MCF 10A (cell line): ENCODE results near the gene PPP2R2C. TPM values are rescaled to one million over a fixed set of nuclear protein-coding genes. Genes with fewer than 3 reads are reported as not detected.

Experiments
- BruUV-seq: library from RNA; stranded (reverse); fragments of 400-500 nt; replicated peaks from 2 replicates; lab custom pipeline; 2021; lab: Mats Ljungman, UMichigan
- CTCF ChIA-PET: fragments of 300-600 bp; sonication (Branson Sonifier 250); formaldehyde crosslinking; extraction: SDS; loops from one replicate; lab custom pipeline; 2021; ENCODE audit warnings: antibody characterized with exemption, inconsistent platforms; lab: Yijun Ruan, JAX
- POLR2A ChIA-PET: fragments of 300-600, 350-650 bp; sonication (Branson Sonifier 250); formaldehyde crosslinking; extraction: SDS; loops from one replicate; lab custom pipeline; 2020; ENCODE audit warnings: antibody characterized with exemption, inconsistent platforms; lab: Yijun Ruan, JAX
- DNase-seq: peaks from one replicate; pipeline ENCODE4 v3.0.0-alpha.2; 2018; ENCODE audit not compliant: unreplicated experiment
- H3K27ac Mint-ChIP-seq: one replicate; pipeline ENCODE4 v1.8.0; 2022; ENCODE audit warnings: mild to moderate bottlenecking, low read depth, mixed read lengths; ENCODE audit not compliant: unreplicated experiment
- H3K27me3 Mint-ChIP-seq: one replicate; pipeline ENCODE4 v1.8.0; 2022; ENCODE audit warnings: mixed read lengths; ENCODE audit not compliant: insufficient read depth, unreplicated experiment
- H3K36me3 Mint-ChIP-seq: one replicate; pipeline ENCODE4 v1.8.0; 2022; ENCODE audit warnings: mild to moderate bottlenecking, moderate library complexity, mixed read lengths; ENCODE audit not compliant: insufficient read depth, unreplicated experiment
- H3K4me1 Mint-ChIP-seq: one replicate; pipeline ENCODE4 v1.8.0; 2022; ENCODE audit warnings: mixed read lengths; ENCODE audit not compliant: insufficient read depth, unreplicated experiment
- H3K4me3 Mint-ChIP-seq: one replicate; pipeline ENCODE4 v1.8.0; 2022; ENCODE audit warnings: mild to moderate bottlenecking, moderate library complexity, mixed read lengths; ENCODE audit not compliant: unreplicated experiment
- H3K9me3 Mint-ChIP-seq: one replicate; pipeline ENCODE4 v1.8.0; 2022; ENCODE audit warnings: mixed read lengths; ENCODE audit not compliant: unreplicated experiment
- CTCF ChIP-seq: fragments of 200-600 bp; IDR thresholded peaks from one replicate; pipeline ENCODE4 v1.8.0; 2022; ENCODE audit warnings: antibody characterized with exemption, mild to moderate bottlenecking; ENCODE audit not compliant: unreplicated experiment
- intact Hi-C: fragments of 100-400 bp; cut with micrococcal nuclease; formaldehyde crosslinking; loops from 2 replicates; pipeline ENCODE4 v1.14.1; 2022
- total RNA-seq: library from RNA; stranded (reverse); gene quantifications from 2 replicates; pipeline ENCODE4 v1.2.3, GENCODE V29; 2022

PPP2R2C gene
- total RNA-seq, 1 experiment from 2014 or later = 3.6 TPM

GRCh38 chr4:6452897-6453687 lies 19.3 kb downstream of the PPP2R2C start:
- BruUV-seq = no TSS peak
- Mint-ChIP-seq H3K9me3 (no peaks in the 10 kb centered on the region), H3K4me3 (no peak overlapping the region), H3K4me1 (no peaks in the 10 kb centered on the region), H3K27me3 (no peaks in the 10 kb centered on the region), H3K36me3 (no peaks in the 10 kb centered on the region), H3K27ac (no peak overlapping the region)
- ChIA-PET CTCF (interaction anchor here (0.8 kb wide), 1 partner anchor 93 kb away, joined by 3 read pairs; no protein-coding TSS in a partner anchor), POLR2A (no interaction called here)
- intact Hi-C loops = no loop called here
- no peak for TF ChIP-seq CTCF
- no peak for DNase-seq

- ChIA-PET CTCF (interaction anchor here (0.8 kb wide), 1 partner anchor 94 kb away, joined by 3 read pairs; no protein-coding TSS in a partner anchor), POLR2A (no interaction called here)
- intact Hi-C loops = no loop called here
- Mint-ChIP-seq H3K27me3 (no peaks in the 10 kb centered on the region), H3K9me3 (no peaks in the 10 kb centered on the region), H3K4me1 (no peaks in the 10 kb centered on the region), H3K4me3 (no peak overlapping the region), H3K36me3 (no peaks in the 10 kb centered on the region), H3K27ac (no peak overlapping the region)
- BruUV-seq = no TSS peak
- no peak for TF ChIP-seq CTCF
- no peak for DNase-seq
Observed at GRCh38 chr4:6452116-6452896, 20.1 kb downstream of the PPP2R2C start.

- BruUV-seq = no TSS peak
- ChIA-PET CTCF (interaction anchor here (0.7 kb wide), 1 partner anchor 117 kb away, joined by 3 read pairs; no protein-coding TSS in a partner anchor), POLR2A (no interaction called here)
- intact Hi-C loops = no loop called here
- no peak overlapping the region for H3K4me3 Mint-ChIP-seq
- H3K4me1 Mint-ChIP-seq = no peaks in the 10 kb centered on the region
- H3K27me3 Mint-ChIP-seq = no peaks in the 10 kb centered on the region
- H3K27ac Mint-ChIP-seq = no peak overlapping the region
- DNase-seq = no peak
- TF ChIP-seq CTCF = no peak
- H3K36me3 Mint-ChIP-seq = no peaks in the 10 kb centered on the region
- H3K9me3 Mint-ChIP-seq = no peaks in the 10 kb centered on the region
Observed at GRCh38 chr4:6451309-6451708, 21.1 kb downstream of the PPP2R2C start.

GRCh38 chr4:6450709-6451108 lies 21.7 kb downstream of the PPP2R2C start:
- no TSS peak for BruUV-seq
- Mint-ChIP-seq H3K9me3 (no peaks in the 10 kb centered on the region), H3K27me3 (no peaks in the 10 kb centered on the region), H3K4me3 (no peak overlapping the region), H3K4me1 (no peaks in the 10 kb centered on the region), H3K27ac (no peak overlapping the region), H3K36me3 (no peaks in the 10 kb centered on the region)
- ChIA-PET POLR2A (no interaction called here), CTCF (interaction anchor here (0.7 kb wide), 1 partner anchor 116 kb away, joined by 3 read pairs; no protein-coding TSS in a partner anchor)
- no peak for TF ChIP-seq CTCF
- DNase-seq = no peak
- intact Hi-C loops = no loop called here
